Prostate gland (tissue), 2 donors: Measurements from ENCODE around the gene MCF2.

ENCODE experiments used
- POLR2A ChIP-seq: fragments of 450-650 bp; IDR thresholded peaks from one replicate; pipeline ENCODE4 v1.6.1; 2016; ENCODE audit warnings: antibody characterized with exemption, mild to moderate bottlenecking
- POLR2AphosphoS5 ChIP-seq: sonication (generic); formaldehyde crosslinking; IDR thresholded peaks from one replicate; pipeline ENCODE4 v1.6.1; 2017; ENCODE audit warnings: antibody characterized with exemption
- TF ChIP-seq, protein P1 (sequence below), 4 experiments: fragments of 200-600 bp in 2 of 4; fragments of 450-650 bp in 2 of 4; sonication (generic) in 2 of 4; IDR thresholded peaks; 1 replicate in 3 of 4; 2 replicates in 1 of 4; pipeline ENCODE4 v1.5.1; 2016 to 2019; ENCODE audit warnings: antibody characterized with exemption in 4 of 4, mild to moderate bottlenecking in 2 of 4, moderate library complexity in 2 of 4

DNA sequence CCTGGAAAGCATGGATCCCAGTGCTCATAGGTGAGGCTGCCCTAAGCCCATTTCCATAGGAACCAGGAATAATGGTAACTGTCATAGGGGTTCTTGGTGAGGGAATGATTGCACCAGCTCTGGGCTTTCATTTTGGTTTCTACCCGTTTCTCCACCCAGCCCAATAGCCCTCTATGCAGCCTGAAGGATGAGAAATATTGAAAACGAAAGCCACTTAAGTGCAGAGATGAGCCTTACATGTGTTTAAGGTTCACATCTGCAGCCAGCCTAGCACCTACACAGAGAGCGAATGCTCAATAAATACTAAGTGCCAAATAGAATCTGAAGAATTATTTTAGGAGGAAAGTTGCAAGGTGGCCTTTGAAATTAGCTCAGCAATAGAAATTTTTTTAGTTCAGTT is 60.4 kb downstream of the MCF2 start:
- TF ChIP-seq, protein P1, sequence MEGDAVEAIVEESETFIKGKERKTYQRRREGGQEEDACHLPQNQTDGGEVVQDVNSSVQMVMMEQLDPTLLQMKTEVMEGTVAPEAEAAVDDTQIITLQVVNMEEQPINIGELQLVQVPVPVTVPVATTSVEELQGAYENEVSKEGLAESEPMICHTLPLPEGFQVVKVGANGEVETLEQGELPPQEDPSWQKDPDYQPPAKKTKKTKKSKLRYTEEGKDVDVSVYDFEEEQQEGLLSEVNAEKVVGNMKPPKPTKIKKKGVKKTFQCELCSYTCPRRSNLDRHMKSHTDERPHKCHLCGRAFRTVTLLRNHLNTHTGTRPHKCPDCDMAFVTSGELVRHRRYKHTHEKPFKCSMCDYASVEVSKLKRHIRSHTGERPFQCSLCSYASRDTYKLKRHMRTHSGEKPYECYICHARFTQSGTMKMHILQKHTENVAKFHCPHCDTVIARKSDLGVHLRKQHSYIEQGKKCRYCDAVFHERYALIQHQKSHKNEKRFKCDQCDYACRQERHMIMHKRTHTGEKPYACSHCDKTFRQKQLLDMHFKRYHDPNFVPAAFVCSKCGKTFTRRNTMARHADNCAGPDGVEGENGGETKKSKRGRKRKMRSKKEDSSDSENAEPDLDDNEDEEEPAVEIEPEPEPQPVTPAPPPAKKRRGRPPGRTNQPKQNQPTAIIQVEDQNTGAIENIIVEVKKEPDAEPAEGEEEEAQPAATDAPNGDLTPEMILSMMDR (IDR thresholded peaks at IDR 0.05), result no peak
- TF ChIP-seq POLR2AphosphoS5 (no peak), POLR2A (no peak)
